Activated CD4-positive, alpha-beta T cell treated with anti-CD3 and anti-CD28 coated beads, Interleukin-2, amount 50 U/mL, for 24 hours (primary cell): ENCODE results near the gene PITPNC1.
"Not testable (repeated sequence)": the region's sequence is repeated elsewhere in the genome, so short reads cannot be mapped to it uniquely, and the experiment has no call there.

Source experiments
- DNase-seq, 2 donors: peaks; one replicate each; pipeline ENCODE4 v3.0.0-alpha.2; 2020; ENCODE audit warnings: low read depth in 1 of 2, low spot score in 1 of 2

Gene PITPNC1

DNA sequence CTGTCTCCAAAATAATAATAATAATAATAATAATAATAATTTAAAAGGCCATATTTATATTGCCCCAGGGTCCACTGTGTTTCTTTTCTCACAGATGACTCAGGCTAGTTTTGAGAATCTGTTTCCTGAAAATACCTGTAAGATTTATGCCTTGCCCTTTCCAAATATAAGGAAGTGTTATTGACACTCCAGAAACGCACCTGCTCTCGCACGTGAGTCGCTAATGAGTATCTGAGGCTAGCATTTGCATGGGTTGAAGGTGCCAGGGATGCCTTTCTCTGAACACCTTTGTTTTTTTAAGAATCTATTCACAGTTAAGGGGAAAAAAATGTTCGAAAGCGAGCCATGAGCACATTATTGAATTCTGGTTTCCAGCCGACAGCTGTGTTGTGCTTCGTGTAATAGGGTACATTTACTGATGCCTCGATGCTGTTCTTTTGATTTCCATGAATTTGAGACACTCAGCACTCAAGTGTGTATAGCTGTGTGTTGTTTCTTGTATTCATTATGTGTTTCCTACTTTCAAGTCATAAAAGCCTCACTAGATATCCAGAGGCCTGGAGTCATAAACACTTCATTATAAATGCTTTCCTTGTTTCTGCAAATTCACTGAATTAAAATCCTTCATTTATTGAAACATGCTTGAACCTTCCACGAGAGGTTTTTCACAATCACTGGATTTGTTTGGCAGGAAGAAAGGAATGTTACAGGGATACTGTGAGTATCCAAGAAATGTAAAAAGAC lies 295.7 kb downstream of the PITPNC1 start:
- no peak for DNase-seq

DNA sequence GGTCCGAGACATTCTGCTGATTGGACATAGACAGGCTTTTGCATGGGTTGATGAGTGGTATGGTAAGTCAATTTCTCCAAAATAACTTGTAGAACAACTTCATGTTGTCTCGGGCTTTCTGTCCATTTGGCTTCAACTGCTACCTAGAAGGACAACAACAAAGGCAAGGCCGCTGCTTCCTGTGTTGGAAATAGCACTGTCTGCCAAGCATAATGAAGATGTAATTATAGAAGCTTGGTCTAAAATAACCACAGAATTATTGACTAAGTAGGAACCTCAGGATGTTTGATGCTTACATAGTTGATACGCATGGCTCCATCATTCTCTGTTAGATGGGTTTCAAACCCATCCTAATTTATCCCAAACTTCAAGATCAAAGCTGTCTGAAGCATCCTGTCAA lies 298.4 kb downstream of the PITPNC1 start:
- no peak for DNase-seq

DNA sequence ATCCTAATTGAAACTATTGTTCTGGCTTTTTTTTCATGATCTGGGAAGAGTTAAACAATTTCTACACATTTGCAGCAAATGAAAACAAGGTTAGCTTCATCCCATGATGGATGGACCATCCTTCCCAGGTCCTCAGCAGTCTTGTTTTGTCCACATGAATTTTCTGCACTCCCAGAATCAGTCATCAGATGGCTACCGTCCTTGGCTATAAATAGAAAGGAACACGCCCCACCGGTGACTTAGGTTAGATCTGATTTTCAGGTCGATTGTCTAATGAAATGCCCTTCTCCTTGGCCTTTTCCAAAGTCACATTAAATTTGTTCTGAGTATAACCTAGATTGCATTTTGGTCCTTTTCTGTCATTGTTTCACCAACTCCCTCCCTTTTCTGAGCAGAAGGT lies 299.2 kb downstream of the PITPNC1 start:
- DNase-seq = no peak

DNA sequence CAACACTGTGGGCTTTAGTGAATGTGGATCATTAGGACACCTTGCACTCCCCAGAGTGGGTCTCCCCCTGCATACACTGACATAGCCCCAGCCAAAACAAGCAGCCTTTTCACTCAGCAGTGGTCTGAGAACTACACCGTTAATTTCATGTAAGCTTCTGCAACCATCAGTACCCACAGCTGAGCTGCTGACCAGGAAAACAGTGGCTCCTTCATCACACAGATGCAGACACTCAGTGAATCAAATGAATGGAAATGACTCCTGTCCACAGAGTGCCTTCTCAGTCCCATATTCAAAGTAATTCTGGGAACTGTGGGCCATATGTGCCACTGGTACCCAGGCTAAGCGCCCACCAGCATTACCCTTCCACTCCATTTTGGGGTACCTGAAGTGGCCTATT lies 301.3 kb downstream of the PITPNC1 start:
- no peak for DNase-seq

DNA sequence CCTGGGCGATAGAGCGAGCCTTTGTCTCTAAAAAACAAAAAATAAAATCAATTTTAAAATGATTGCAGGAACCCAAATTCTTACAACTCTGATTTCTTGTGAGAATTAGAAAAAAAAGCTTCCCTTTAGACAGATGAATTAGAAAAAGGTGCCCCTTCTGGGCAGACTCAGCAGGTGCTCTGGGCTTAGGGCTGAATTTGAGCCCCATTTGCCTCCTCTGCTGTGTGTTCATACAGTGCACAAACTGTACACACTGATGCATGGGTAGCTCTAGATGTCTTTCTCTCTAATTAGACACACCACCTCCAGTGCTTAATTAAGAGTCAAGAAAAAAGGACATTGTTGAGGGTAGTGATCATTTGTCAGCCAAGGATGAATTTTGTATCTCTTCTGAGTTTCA lies 302.1 kb downstream of the PITPNC1 start:
- no peak for DNase-seq

DNA sequence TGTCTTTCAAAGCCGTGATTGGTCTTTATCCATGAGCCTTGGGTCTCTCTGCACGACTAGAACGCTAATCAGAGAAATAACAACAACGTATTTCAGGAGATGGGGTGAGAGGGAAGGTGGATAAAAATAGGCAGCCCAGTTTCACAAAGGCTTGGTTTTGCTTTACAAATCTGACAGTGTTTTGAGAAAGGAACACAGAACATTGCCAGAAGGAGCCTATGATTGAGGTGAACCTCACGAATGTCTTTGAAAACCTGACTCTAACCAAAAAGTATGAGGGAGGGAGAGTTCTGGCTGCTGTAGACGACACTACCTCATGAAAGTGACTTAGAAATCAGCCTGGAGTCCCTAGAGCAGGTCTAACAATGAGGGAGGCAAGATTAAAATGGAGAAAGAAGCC lies 302.6 kb downstream of the PITPNC1 start:
- no peak for DNase-seq

DNA sequence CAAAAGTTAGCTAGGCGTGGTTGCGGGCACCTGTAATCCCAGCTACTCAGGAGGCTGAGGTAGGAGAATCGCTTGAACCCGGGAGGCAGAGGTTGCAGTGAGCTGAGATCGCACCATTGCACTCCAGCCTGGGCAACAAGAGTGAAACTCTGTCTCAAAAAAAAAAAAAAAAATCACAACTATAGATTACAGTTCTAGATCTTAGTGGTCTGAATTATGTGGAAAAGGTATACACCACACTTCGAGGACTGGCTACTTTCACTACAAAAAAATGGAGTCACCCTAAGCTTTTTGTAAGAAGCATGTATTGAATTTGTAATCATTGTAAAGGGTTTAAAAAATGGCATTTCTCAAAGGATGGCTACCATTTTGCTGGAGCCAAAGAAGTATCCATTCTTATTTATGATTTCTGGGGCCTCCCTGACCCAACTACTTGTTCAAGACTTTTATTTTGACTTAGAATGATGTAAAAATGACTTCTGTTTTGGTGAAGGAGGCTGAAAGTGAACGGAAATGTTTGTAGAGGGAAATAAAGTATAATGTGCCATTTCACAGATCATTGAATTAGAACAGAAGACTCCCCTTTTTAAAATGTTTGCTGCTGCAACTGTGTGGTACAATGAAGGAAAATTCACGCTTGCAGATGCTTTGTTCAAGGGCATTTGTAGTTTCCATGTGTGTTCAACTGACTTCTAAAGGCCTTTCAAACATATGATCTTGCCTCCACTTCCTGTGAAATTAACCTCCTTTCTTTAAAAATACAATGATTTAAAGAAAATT lies 303.6 kb downstream of the PITPNC1 start:
- DNase-seq = no peak

DNA sequence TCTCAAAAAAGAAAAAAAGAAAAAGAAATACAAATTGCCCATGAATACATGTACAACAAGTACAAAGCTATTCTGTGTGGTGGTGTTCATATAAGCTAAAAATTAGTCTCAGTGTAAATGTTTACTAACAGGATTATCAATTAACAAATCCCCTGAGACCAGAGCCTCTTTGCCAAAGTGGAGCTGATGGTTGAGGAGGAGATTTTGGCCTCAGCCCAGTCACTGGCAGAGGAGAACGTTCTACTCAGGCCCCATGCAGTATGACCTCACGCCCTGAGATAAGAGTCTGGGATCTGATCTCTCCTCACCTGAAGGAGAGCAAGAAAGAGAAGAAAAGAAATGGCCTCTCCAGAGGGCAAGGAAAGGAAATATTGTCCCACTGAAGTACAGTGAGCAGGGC lies 305.1 kb downstream of the PITPNC1 start:
- no peak for DNase-seq

DNA sequence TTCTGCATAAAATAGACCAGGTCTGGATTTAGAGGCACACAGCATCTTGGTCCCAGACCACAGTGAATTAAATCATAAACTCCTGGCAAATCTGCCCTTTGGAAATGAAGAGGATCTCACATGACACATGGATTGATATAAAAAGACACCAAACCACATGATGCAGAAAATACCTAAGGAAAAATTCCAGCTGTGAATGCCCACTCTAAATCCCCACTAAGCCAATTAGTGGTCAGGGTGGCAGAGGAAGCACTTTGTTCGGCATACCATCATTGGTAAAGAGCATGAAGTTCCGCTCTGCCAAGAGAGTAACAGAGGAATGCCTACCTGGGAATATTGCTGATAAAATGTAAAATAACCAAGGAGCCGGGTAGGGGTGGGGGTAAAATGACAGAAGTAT lies 308.3 kb downstream of the PITPNC1 start:
- DNase-seq = no peak

DNA sequence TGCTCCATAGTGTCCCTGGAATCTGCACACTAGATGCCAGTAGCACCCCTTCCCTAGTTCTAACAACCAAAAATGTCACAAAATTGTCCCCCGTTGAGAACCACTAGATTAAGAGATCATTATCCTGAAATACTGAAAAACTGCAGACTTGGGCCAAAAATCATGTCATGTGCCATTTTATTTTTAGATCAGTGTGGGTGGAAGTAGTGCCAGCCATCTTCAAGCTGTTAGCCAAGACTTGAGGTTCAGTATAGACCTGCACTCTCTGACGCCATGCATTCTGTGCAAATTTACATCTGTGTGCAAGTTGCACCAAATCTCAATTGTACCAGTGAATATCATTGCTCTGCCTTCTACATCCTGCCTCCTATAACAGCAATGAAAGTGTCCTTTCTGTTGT lies 309.2 kb downstream of the PITPNC1 start:
- no peak for DNase-seq

DNA sequence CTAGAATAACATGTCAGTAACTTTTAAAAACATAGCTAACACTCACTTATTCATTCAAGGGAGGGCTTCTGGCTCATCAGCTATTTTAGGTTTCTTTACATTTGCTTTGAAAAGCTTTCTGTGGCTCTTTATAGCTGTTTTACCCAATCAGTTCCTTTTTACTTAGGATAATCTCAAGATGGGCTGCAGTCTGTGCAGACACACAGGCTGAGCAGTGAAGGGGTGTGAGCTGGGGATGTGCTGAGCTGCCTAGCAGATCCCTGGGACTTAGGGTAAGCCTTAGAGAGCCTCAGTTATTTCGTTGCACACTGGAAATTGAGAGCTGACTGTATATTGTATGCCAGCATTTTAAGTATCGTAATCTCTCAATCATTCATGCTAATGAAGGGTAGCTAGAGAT lies 310.4 kb downstream of the PITPNC1 start:
- DNase-seq = no peak

DNA sequence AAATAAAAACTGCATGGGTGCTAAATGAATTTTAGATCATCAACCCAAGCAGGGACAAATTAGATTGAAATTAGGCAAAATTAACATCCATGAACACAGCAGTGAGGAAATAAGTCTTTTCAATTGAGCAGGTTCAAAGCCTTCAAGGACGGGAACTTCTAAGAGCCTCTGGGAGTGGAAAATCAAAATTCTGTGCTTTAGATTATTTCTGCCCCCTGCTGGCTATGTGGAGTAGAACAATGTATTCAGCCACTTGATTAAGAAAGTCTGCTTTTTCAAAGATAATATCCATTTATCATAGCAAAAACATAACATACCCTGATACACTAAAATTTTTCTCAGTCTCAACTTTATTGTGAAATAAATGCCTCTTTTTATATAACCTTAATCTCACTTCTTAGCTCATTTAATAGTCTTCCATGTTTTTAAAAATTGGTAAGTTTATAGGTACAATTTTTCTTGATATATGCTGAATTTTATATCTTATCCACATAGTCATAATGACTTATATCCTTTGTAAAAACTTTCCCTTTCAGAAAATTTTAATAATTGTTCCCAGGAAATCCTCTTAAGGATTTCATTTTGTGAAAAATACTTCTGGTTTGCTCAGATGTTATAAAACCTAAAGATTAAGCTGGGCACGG lies 312.6 kb downstream of the PITPNC1 start:
- DNase-seq = peak in 1 of 2 donors; percentile 56

DNA sequence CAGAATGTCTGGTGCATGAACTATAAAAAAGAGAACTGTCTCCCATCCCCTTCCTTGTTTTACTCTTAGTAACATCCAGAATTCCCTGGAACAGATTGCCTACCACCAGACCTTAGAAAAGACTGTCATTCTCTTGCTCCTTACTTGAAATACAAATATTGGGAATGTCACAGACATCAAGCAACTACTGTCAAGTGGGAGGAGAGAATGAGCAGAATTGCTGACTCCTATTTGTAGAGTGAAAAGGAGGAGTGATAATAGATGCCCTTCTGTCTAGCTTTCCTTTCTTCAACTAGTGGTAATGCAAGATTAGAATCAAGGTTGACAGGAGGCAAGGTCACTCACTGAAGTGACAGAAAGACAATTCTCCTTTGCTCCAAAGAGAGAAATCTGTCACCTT lies 316.7 kb downstream of the PITPNC1 start:
- DNase-seq = no peak

DNA sequence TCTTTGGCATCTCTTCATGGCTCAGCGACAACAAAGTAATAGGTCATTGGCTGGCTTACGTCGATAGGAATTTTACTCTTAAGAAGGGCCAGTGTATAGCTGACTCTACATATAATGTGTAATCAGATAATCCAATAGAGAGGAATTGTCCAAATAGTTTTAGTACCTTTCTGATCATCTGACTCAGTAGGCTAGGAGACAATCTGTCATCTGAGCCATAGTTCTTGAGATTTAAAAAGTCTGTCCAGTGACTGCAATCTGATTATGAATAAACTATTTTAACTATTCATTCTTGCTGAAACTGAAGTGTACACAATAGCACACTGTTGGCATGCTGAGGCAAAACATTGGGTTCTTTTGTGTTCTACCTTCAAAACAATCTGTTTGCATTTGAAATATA lies 319.3 kb downstream of the PITPNC1 start:
- no peak for DNase-seq

DNA sequence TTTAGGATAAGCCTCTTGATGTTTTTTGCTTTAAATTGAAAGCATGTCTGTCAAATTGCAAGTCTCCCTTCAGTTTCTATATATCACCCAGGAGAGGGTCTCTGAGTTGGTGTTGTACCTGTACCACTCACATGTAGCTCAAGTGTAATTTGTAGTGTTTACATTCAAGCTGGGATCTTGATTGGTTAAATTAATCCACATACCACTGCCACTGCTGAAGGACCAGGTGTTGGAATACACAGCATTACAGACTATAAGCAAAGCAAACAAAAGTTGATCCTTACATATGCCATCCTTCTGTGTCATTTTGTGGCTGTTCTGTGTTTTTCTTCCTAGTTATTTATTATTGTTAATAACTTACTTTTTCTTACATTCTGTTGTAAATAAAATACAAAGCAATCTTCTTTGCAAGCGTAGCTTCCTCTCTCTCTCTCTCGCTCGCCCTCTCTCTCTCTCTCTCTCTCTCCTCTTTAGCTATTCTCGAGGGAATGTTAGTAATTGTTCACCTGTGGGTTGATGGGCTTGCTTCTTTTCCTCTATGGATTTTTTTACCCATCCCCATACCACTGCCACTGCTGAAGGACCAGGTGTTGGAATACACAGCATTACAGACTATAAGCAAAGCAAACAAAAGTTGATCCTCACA lies 319.9 kb downstream of the PITPNC1 start:
- DNase-seq = no peak

DNA sequence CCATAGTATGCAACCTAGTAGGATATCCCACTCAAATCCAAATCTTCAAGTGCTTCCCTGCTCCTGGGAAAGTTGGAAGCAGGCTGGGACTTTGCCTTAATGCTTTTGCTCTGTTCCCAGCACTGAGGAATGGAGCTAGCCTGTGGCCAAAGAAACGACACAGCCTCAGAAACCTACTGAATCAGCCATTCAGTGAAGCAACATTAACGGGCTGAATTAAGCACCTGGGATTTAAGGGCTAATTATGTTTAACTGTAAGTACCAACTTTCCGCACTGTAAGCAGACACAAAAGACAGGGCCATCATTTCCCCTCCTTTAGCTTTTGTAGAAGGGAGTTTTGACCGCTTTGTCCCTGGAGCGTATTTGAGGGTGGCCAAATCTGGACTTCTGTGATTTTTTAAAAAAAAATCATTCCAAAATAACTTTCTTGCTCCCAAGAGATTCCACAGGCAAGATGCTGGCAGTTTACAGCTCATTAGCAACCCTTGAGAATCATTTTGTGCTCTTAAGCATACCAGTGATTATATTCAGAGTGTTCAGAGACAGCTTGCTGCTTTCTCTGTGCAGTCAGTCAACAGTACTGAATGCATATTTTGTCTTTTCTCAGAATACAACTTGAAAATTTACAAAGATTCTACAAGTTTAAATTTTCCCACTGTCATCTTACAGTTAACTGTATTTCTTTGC lies 323.1 kb downstream of the PITPNC1 start:
- DNase-seq = no peak

DNA sequence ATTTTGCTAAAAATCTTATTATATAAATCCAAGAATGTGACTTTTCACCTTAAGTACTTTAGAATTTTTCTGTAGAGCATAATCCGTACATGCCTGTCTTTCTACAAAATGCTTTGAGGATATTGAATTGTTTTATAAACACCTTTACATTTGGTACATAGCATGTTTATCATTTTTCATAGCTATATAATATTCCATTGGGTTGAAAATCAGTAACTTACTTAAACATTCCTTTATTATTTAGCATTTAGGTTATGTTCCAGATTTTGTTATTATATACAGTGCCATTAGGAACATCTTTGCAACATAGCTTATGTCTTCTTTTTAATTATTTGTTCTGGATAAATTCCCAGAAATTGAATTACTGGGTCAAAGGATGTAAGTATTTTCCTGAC lies 323.6 kb downstream of the PITPNC1 start:
- no peak for DNase-seq

DNA sequence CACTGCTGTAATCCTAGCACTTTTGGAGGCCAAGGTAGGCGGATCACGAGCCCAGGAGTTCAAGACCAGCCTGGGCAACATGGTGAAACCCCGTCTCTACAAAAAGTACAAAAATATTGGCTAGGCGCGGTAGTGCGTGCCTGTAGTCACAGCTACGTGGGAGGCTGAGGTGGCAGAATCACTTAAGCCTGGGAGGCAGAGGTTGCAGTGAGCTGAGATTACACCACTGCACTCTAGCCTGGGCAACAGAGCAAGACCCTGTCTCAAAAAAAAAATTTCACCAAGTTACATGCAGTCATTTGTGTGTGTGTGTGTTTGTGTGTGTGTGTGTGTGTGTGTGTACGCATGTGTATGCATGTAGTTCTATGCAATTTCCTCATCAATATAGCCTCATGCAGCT lies 325.8 kb downstream of the PITPNC1 start:
- not testable (repeated sequence) for DNase-seq

DNA sequence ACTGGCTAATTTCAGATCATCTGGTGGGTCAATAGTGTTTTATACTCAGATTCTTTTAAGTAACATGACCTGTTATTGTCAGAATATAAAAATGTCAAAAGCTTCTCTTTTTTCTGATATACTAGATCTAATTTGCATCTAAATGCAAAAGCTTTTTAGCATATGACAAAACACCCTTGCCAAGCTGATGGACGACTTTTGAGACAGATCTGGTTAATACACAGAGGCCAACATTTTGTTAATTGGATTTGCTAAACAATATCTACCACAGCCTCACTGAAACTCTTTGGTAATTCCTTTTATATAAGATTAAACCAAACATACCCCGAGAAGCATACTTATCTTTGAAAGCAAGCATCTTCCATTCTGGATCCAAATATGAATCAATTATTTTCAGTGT lies 330.4 kb downstream of the PITPNC1 start:
- DNase-seq = no peak

DNA sequence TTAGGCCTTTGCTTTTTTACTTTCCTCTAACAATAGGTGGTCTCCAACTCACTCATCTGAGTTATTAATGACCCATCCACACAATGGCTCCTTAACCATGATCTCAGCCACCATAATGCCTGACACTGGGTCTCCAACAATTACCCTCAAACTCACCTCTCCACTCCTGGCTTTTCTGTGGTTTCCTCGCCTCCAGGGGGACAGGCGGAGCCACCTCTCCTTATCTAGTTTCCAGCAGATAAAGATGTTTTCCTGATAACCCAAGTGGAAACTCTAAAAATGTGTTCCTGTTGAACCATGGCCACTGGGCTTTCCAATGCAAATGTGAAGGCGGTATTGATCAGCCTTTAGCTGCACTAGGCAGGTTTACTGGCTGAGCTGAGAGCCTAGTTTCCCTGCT lies 331.3 kb downstream of the PITPNC1 start:
- DNase-seq = no peak

DNA sequence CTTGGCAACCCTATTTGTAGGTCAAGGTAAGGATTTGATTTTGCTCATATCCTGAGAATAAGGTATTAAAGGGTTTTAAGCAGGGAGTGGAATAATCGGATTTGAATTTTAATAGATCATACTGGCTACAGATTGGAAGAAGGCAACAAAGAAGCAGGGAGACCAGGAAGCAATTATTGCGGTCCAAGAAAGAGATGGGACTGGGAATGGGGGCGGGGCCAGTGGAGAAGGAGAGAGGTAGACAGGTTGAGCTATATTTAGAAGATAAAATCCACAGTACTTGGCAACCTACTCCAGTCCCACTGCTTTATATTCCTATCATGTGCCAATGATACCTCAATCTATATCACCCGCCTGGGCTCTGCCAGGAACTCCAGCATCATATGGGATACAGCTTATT lies 334.8 kb downstream of the PITPNC1 start:
- DNase-seq = no peak
